Right lobe of liver (tissue), 4 donors: ENCODE data around the gene ITSN1.

ENCODE experiments used
- CTCF ChIP-seq, 4 donors: fragments of 200-600 bp in 3 of 4; fragments of 450-650 bp in 1 of 4; IDR thresholded peaks; one replicate each; pipeline versions ENCODE4 v1.5.1 to v1.8.0; 2016 to 2022; ENCODE audit warnings: antibody characterized with exemption in 4 of 4, mild to moderate bottlenecking in 2 of 4
- POLR2A ChIP-seq: fragments of 450-650 bp; IDR thresholded peaks from one replicate; pipeline ENCODE4 v1.6.1; 2017; ENCODE audit warnings: antibody characterized with exemption, mild to moderate bottlenecking
- donor health status: DM: no; HTN: no; CAD: no.
- donor health status: DM: no; HTN: no; CAD: no.
- donor health status: DM: no; HTN: yes; CAD: no.

GRCh38 chr21:33691945-33692603, 49.8 kb downstream of the ITSN1 start:
- no peak for TF ChIP-seq POLR2A
- TF ChIP-seq CTCF (IDR thresholded peaks at IDR 0.05), result no peak
